Prostate gland (tissue), 2 donors: Measurements from ENCODE around the gene SIK2. TPM values are rescaled to one million over a fixed set of nuclear protein-coding genes. Genes with fewer than 3 reads are reported as not detected.
"Not testable (repeated sequence)": the region's sequence is repeated elsewhere in the genome, so short reads cannot be mapped to it uniquely, and the experiment has no call there.

Experiments
- DNase-seq: peaks from one replicate; pipeline ENCODE4 v3.0.0-alpha.2; 2019; ENCODE audit warnings: low spot score
- H3K27ac ChIP-seq, 2 donors: fragments of 200-600 bp; sonication (generic); 2 replicates each; pipeline ENCODE4 v1.5.1; 2017 to 2019
- H3K27me3 ChIP-seq: fragments of 200-600 bp; sonication (generic); replicated peaks from 2 replicates; pipeline ENCODE4 v1.5.1; 2019; ENCODE audit not compliant: insufficient read depth
- H3K36me3 ChIP-seq, 2 donors: fragments of 200-600 bp; sonication (generic); 1 replicate in 1 of 2; 2 replicates in 1 of 2; pipeline versions ENCODE4 v1.5.1 to v1.8.1; 2017 to 2019
- H3K4me1 ChIP-seq: fragments of 200-600 bp; sonication (generic); replicated peaks from 2 replicates; pipeline ENCODE4 v1.5.1; 2019
- H3K4me3 ChIP-seq, 2 donors: fragments of 200-600 bp; sonication (generic); 2 replicates each; pipeline ENCODE4 v1.5.1; 2017 to 2019
- H3K9me3 ChIP-seq: fragments of 200-600 bp; sonication (generic); 2 replicates; pipeline ENCODE4 v1.5.1; 2017
- CTCF ChIP-seq, 4 experiments: fragments of 200-600 bp in 2 of 4; fragments of 450-650 bp in 2 of 4; sonication (generic) in 2 of 4; IDR thresholded peaks; 1 replicate in 3 of 4; 2 replicates in 1 of 4; pipeline ENCODE4 v1.5.1; 2016 to 2019; ENCODE audit warnings: antibody characterized with exemption in 4 of 4, mild to moderate bottlenecking in 2 of 4, moderate library complexity in 2 of 4
- POLR2A ChIP-seq: fragments of 450-650 bp; IDR thresholded peaks from one replicate; pipeline ENCODE4 v1.6.1; 2016; ENCODE audit warnings: antibody characterized with exemption, mild to moderate bottlenecking
- POLR2AphosphoS5 ChIP-seq: sonication (generic); formaldehyde crosslinking; IDR thresholded peaks from one replicate; pipeline ENCODE4 v1.6.1; 2017; ENCODE audit warnings: antibody characterized with exemption
- WGBS: methylation state at CpG from one replicate; pipeline ENCODE4 v1.1.5; 2018; 5-methylcytosine and 5-hydroxymethylcytosine counted together
- intact Hi-C: fragments of 100-400 bp; cut with DNase I; formaldehyde crosslinking; loops from one replicate; pipeline ENCODE4 v1.14.2; 2022
- total RNA-seq, 2 donors: library from RNA; depleted of rRNA; stranded (reverse); fragments of >200 nt; gene quantifications; one replicate each; pipeline ENCODE4 v1.1.0, GENCODE V29; 2016

SIK2 gene
- total RNA-seq, 2 donors from 2014 or later: 13.0 to 18.7 TPM

DNA sequence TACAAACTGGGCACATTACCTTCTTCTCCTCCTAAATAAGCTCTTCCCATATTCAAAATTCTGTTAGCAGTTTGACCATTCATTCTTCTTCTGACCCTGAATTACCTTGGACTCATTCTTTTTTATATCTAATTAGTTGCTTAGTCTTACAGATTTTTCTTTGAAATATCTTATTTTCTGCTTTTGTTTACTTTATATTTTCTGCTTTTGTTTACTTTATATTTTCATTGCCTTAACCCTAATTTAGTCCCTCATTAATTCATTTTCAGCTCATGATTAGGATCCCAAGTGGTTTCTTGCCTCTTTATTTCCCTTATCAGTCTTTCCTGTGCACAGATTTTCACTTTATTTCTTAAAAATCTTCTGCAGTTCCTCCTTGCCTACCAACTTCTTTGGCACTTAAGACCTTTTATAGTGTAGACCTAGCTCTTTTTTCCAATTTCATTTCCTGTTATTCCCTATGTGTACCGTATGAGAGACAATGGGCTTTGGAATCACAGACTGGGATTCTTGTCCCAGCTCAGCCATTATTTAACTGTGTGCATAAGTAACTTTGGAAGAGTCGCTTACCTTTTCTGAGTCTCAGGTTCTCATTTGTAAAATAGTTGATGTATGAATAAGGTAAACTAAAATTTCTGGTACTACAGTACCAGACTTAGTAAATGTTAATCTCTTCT, 39.2 kb downstream of the SIK2 start:
- H3K36me3 ChIP-seq: no peaks in the 10 kb centered on the region

DNA sequence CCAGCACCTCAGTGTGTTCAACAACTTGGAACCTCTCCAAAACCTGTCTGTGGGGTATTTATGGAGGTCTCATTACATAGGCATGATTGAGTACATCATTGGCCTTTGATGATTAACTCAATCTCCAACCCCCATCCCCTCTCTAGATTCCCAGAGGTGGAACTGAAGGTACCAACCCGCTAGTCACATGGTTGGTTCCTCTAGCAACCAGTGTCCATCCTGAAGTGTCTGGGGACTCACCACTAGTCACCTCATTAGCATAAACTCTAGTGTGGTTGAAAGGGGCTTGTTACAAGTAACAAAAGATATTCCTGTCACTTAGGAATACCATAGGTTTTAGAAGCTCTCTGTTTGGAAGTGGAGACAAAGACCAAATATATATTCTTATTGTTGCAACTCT, 40.3 kb downstream of the SIK2 start:
- no peaks in the 10 kb centered on the region for H3K27me3 ChIP-seq
- intact Hi-C loops: no loop called here
- DNase-seq: no peak
- H3K4me3 ChIP-seq: no peak overlapping the region
- H3K4me1 ChIP-seq: no peaks in the 10 kb centered on the region
- no peak overlapping the region for H3K27ac ChIP-seq
- H3K9me3 ChIP-seq: no peaks in the 10 kb centered on the region
- TF ChIP-seq POLR2AphosphoS5 (no peak), CTCF (IDR thresholded peaks at IDR 0.05) (no peak), POLR2A (no peak)
- 78% methylated on average over 1 of the region's 1 CpG for WGBS
- H3K36me3 ChIP-seq: no peaks in the 10 kb centered on the region

More for the DNA sequence above, 39.2 kb downstream of the SIK2 start:
- intact Hi-C loops: no loop called here
- no peaks in the 10 kb centered on the region for H3K27me3 ChIP-seq
- no peak overlapping the region for H3K4me3 ChIP-seq
- H3K4me1 ChIP-seq: no peaks in the 10 kb centered on the region
- H3K27ac ChIP-seq: no peak overlapping the region
- 76% methylated on average over 2 of the region's 2 CpGs for WGBS
- DNase-seq: no peak
- no peaks in the 10 kb centered on the region for H3K9me3 ChIP-seq
- TF ChIP-seq POLR2AphosphoS5 (no peak), CTCF (IDR thresholded peaks at IDR 0.05) (no peak), POLR2A (no peak)

GRCh38 chr11:111644922-111645321, 42.7 kb downstream of the SIK2 start:
- H3K4me1 ChIP-seq: no peaks in the 10 kb centered on the region
- no peaks in the 10 kb centered on the region for H3K27me3 ChIP-seq
- no peak for DNase-seq
- H3K36me3 ChIP-seq: no peaks in the 10 kb centered on the region
- H3K9me3 ChIP-seq: no peaks in the 10 kb centered on the region
- WGBS: 81% methylated on average over 1 of the region's 1 CpG
- no peak overlapping the region for H3K27ac ChIP-seq
- TF ChIP-seq POLR2AphosphoS5: no peak
- TF ChIP-seq CTCF (IDR thresholded peaks at IDR 0.05): no peak
- no peak for TF ChIP-seq POLR2A
- H3K4me3 ChIP-seq: no peak overlapping the region
- intact Hi-C loops: no loop called here

- intact Hi-C loops: no loop called here
- Histone ChIP-seq H3K27me3 (no peaks in the 10 kb centered on the region), H3K4me3 (no peak overlapping the region), H3K27ac (no peak overlapping the region), H3K36me3 (no peaks in the 10 kb centered on the region), H3K4me1 (no peaks in the 10 kb centered on the region), H3K9me3 (no peaks in the 10 kb centered on the region)
- TF ChIP-seq POLR2A (no peak), POLR2AphosphoS5 (no peak), CTCF (IDR thresholded peaks at IDR 0.05) (no peak)
- WGBS: 95% methylated on average over 9 of the region's 9 CpGs
- no peak for DNase-seq
Measured at GRCh38 chr11:111645657-111646316, 43.5 kb downstream of the SIK2 start.

- H3K4me3 ChIP-seq, DNase-seq, H3K9me3 ChIP-seq, H3K36me3 ChIP-seq, intact Hi-C loops, H3K27me3 ChIP-seq, H3K27ac ChIP-seq, H3K4me1 ChIP-seq: not testable (repeated sequence)
- WGBS: 89% methylated on average over 5 of the region's 5 CpGs
Measured at GRCh38 chr11:111651336-111651735, 49.1 kb downstream of the SIK2 start.
